ENCODE data around the gene ONECUT3.

DNA sequence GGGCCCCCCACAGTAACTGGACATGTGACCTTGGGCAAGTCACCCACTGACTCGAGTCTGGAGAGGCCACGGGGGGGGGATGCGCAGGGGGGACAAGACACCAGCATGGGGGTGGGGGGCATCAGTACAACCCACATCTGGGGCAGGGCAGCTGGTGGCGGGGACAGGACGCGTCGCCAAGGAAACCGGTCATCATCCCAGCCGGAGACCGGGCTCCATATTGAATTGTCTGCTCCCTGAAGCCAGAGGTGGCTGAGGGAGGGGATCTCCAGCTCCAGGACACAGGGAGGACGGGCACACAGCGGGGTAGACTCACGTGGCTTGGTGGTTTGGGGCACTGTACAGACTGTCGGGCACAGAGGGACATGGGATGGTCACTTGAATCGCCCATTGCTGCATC is 11.4 kb downstream of the ONECUT3 start:
- TF ChIP-seq ZNF629 (tag by site-specific recombination; IDR thresholded peaks at IDR 0.05): no peak
- TF ChIP-seq, protein P1, sequence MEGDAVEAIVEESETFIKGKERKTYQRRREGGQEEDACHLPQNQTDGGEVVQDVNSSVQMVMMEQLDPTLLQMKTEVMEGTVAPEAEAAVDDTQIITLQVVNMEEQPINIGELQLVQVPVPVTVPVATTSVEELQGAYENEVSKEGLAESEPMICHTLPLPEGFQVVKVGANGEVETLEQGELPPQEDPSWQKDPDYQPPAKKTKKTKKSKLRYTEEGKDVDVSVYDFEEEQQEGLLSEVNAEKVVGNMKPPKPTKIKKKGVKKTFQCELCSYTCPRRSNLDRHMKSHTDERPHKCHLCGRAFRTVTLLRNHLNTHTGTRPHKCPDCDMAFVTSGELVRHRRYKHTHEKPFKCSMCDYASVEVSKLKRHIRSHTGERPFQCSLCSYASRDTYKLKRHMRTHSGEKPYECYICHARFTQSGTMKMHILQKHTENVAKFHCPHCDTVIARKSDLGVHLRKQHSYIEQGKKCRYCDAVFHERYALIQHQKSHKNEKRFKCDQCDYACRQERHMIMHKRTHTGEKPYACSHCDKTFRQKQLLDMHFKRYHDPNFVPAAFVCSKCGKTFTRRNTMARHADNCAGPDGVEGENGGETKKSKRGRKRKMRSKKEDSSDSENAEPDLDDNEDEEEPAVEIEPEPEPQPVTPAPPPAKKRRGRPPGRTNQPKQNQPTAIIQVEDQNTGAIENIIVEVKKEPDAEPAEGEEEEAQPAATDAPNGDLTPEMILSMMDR (tag by site-specific recombination; IDR thresholded peaks at IDR 0.05): no peak
- TF ChIP-seq MEIS1 (CRISPR knock-in tag; IDR thresholded peaks at IDR 0.05; ENCODE audit: borderline replicate concordance): no peak
- no peak for TF ChIP-seq ZBTB8A (tag by site-specific recombination; IDR thresholded peaks at IDR 0.05)
- no peak for TF ChIP-seq ZNF792 (tag by site-specific recombination; IDR thresholded peaks at IDR 0.05)
- TF ChIP-seq ZBTB7A (tag by site-specific recombination; IDR thresholded peaks at IDR 0.05; ENCODE audit: low read depth): no peak
- no peak for TF ChIP-seq ZNF777 (tag by site-specific recombination; IDR thresholded peaks at IDR 0.05; ENCODE audit: borderline replicate concordance)
- TF ChIP-seq, protein P2, sequence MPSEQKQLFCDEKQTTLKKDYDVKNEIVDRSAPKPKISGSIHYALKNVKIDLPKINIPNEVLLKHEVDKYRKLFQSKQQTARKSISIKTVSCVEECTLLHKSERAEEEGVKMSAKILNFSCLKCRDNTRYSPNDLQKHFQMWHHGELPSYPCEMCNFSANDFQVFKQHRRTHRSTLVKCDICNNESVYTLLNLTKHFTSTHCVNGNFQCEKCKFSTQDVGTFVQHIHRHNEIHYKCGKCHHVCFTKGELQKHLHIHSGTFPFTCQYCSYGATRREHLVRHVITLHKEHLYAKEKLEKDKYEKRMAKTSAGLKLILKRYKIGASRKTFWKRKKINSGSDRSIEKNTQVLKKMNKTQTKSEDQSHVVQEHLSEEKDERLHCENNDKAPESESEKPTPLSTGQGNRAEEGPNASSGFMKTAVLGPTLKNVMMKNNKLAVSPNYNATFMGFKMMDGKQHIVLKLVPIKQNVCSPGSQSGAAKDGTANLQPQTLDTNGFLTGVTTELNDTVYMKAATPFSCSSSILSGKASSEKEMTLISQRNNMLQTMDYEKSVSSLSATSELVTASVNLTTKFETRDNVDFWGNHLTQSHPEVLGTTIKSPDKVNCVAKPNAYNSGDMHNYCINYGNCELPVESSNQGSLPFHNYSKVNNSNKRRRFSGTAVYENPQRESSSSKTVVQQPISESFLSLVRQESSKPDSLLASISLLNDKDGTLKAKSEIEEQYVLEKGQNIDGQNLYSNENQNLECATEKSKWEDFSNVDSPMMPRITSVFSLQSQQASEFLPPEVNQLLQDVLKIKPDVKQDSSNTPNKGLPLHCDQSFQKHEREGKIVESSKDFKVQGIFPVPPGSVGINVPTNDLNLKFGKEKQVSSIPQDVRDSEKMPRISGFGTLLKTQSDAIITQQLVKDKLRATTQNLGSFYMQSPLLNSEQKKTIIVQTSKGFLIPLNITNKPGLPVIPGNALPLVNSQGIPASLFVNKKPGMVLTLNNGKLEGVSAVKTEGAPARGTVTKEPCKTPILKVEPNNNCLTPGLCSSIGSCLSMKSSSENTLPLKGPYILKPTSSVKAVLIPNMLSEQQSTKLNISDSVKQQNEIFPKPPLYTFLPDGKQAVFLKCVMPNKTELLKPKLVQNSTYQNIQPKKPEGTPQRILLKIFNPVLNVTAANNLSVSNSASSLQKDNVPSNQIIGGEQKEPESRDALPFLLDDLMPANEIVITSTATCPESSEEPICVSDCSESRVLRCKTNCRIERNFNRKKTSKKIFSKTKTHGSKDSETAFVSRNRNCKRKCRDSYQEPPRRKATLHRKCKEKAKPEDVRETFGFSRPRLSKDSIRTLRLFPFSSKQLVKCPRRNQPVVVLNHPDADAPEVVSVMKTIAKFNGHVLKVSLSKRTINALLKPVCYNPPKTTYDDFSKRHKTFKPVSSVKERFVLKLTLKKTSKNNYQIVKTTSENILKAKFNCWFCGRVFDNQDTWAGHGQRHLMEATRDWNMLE (tag by site-specific recombination; conservative IDR thresholded peaks at IDR 0.05; ENCODE audit: low read depth): no peak
- TF ChIP-seq YY1 (tag by site-specific recombination; IDR thresholded peaks at IDR 0.05): no peak

Data from HEK293 (cell line).